Measurements from ENCODE around the gene XPC.

XPC gene

GRCh38 chr3:14200276-14200675, 21.9 kb upstream of the XPC start:
- no peak for DNase-seq (ENCODE audit: insufficient read length, low spot score)
- no peak for FAIRE-seq

GRCh38 chr3:14199641-14200040, 21.2 kb upstream of the XPC start:
- no peak for TF ChIP-seq CTCF (IDR thresholded peaks at IDR 0.05; ENCODE audit: insufficient read depth, missing control alignments)
- FAIRE-seq, result no peak
- DNase-seq (ENCODE audit: insufficient read length, low spot score), result no peak

More at GRCh38 chr3:14200276-14200675, 21.9 kb upstream of the XPC start:
- TF ChIP-seq CTCF (IDR thresholded peaks at IDR 0.05; ENCODE audit: insufficient read depth, missing control alignments), result no peak

- DNase-seq (ENCODE audit: insufficient read length, low spot score), result no peak
- TF ChIP-seq CTCF (IDR thresholded peaks at IDR 0.05; ENCODE audit: insufficient read depth, missing control alignments), result no peak
- no peak for FAIRE-seq
These were observed 16.5 kb upstream of the XPC start for GRCh38 chr3:14194865-14195264.

- FAIRE-seq (no peak), DNase-seq (ENCODE audit: insufficient read length, low spot score) (no peak)
- no peak for TF ChIP-seq CTCF (IDR thresholded peaks at IDR 0.05; ENCODE audit: insufficient read depth, missing control alignments)
These were observed 9.8 kb upstream of the XPC start for GRCh38 chr3:14188041-14188754.

- DNase-seq (ENCODE audit: insufficient read length, low spot score) (no peak), FAIRE-seq (no peak)
- no peak for TF ChIP-seq CTCF (IDR thresholded peaks at IDR 0.05; ENCODE audit: insufficient read depth, missing control alignments)
These were observed 8.6 kb upstream of the XPC start for GRCh38 chr3:14186854-14187458.

GRCh38 chr3:14183015-14183577, 4.7 kb upstream of the XPC start:
- no peak for TF ChIP-seq CTCF (IDR thresholded peaks at IDR 0.05; ENCODE audit: insufficient read depth, missing control alignments)
- DNase-seq (ENCODE audit: insufficient read length, low spot score) (no peak), FAIRE-seq (no peak)

- no peak for DNase-seq (ENCODE audit: insufficient read length, low spot score)
- no peak for FAIRE-seq
- no peak for TF ChIP-seq CTCF (IDR thresholded peaks at IDR 0.05; ENCODE audit: insufficient read depth, missing control alignments)
These were observed 2.9 kb upstream of the XPC start for GRCh38 chr3:14181253-14181652.
